ENCODE results near the gene TNFRSF4. TPM values are rescaled to one million over a fixed set of nuclear protein-coding genes. Genes with fewer than 3 reads are reported as not detected.

The TNFRSF4 gene
- total RNA-seq, 1 donor from 2014 or later = 0.52 TPM

GRCh38 chr1:1210726-1211540 lies 3.0 kb downstream of the TNFRSF4 start:
- Histone ChIP-seq H3K9ac (ENCODE audit: low read depth in 1 of 3, low read length in 3 of 3) (no peak overlapping the region), H3K9me3 (ENCODE audit: control insufficient read depth in 3 of 3, low read length in 3 of 3) (no peaks in the 10 kb centered on the region), H3K27ac (ENCODE audit: low read depth, low read length) (no peak overlapping the region), H3K36me3 (ENCODE audit: control insufficient read depth in 3 of 3, insufficient read depth in 3 of 3, low read length in 3 of 3) (peaks cover 0 to 6% (median 4%) of the 10 kb centered on the region in 3 donors), H3K4me3 (ENCODE audit: low read length in 3 of 3) (no peak overlapping the region), H3K27me3 (ENCODE audit: control insufficient read depth in 3 of 3, insufficient read depth in 3 of 3, low read length in 3 of 3) (peaks cover 20 to 24% (median 22%) of the 10 kb centered on the region in 3 donors), H3K4me1 (ENCODE audit: control insufficient read depth in 3 of 3, insufficient read depth in 3 of 3, low read length in 3 of 3) (peaks cover 11 to 26% (median 19%) of the 10 kb centered on the region in 3 donors)

GRCh38 chr1:1208713-1209433 lies 5.1 kb downstream of the TNFRSF4 start:
- Histone ChIP-seq H3K4me1 (ENCODE audit: control insufficient read depth in 3 of 3, insufficient read depth in 3 of 3, low read length in 3 of 3) (peaks cover 4 to 20% (median 18%) of the 10 kb centered on the region in 3 donors), H3K9ac (ENCODE audit: low read depth in 1 of 3, low read length in 3 of 3) (peak overlapping the region in 1 of 3 donors; percentile 45), H3K27ac (ENCODE audit: low read depth, low read length) (no peak overlapping the region), H3K27me3 (ENCODE audit: control insufficient read depth in 3 of 3, insufficient read depth in 3 of 3, low read length in 3 of 3) (peaks cover 25 to 41% (median 29%) of the 10 kb centered on the region in 3 donors), H3K36me3 (ENCODE audit: control insufficient read depth in 3 of 3, insufficient read depth in 3 of 3, low read length in 3 of 3) (no peaks in the 10 kb centered on the region), H3K9me3 (ENCODE audit: control insufficient read depth in 3 of 3, low read length in 3 of 3) (no peaks in the 10 kb centered on the region), H3K4me3 (ENCODE audit: low read length in 3 of 3) (no peak overlapping the region)

GRCh38 chr1:1207571-1207892 lies 6.4 kb downstream of the TNFRSF4 start:
- Histone ChIP-seq H3K4me1 (ENCODE audit: control insufficient read depth in 3 of 3, insufficient read depth in 3 of 3, low read length in 3 of 3) (peaks cover 4 to 18% (median 16%) of the 10 kb centered on the region in 3 donors), H3K27ac (ENCODE audit: low read depth, low read length) (no peak overlapping the region), H3K9ac (ENCODE audit: low read depth in 1 of 3, low read length in 3 of 3) (no peak overlapping the region), H3K9me3 (ENCODE audit: control insufficient read depth in 3 of 3, low read length in 3 of 3) (no peaks in the 10 kb centered on the region), H3K27me3 (ENCODE audit: control insufficient read depth in 3 of 3, insufficient read depth in 3 of 3, low read length in 3 of 3) (peaks cover 29 to 42% (median 33%) of the 10 kb centered on the region in 3 donors), H3K4me3 (ENCODE audit: low read length in 3 of 3) (no peak overlapping the region), H3K36me3 (ENCODE audit: control insufficient read depth in 3 of 3, insufficient read depth in 3 of 3, low read length in 3 of 3) (no peaks in the 10 kb centered on the region)

GRCh38 chr1:1206966-1207531 lies 6.9 kb downstream of the TNFRSF4 start:
- Histone ChIP-seq H3K4me3 (ENCODE audit: low read length in 3 of 3) (no peak overlapping the region), H3K36me3 (ENCODE audit: control insufficient read depth in 3 of 3, insufficient read depth in 3 of 3, low read length in 3 of 3) (no peaks in the 10 kb centered on the region), H3K4me1 (ENCODE audit: control insufficient read depth in 3 of 3, insufficient read depth in 3 of 3, low read length in 3 of 3) (peaks cover 4 to 18% (median 16%) of the 10 kb centered on the region in 3 donors)

GRCh38 chr1:1206376-1206965 lies 7.5 kb downstream of the TNFRSF4 start, which contains the start of gene TNFRSF18:
TSS of gene TNFRSF18 (minus strand) at chr1:1206592. CDS start at chr1:1206571, 21 bp downstream.
- H3K9me3 ChIP-seq (ENCODE audit: control insufficient read depth in 3 of 3, low read length in 3 of 3) = no peaks in the 10 kb centered on the region
- H3K4me3 ChIP-seq (ENCODE audit: low read length in 3 of 3) = peak within 1 kb of the TSS in 1 of 3 donors; percentile 13
- peaks cover 29 to 42% (median 34%) of the 10 kb centered on the region in 3 donors for H3K27me3 ChIP-seq (ENCODE audit: control insufficient read depth in 3 of 3, insufficient read depth in 3 of 3, low read length in 3 of 3)
- peak within 1 kb of the TSS in 1 of 3 donors; percentile 50 for H3K9ac ChIP-seq (ENCODE audit: low read depth in 1 of 3, low read length in 3 of 3)
- H3K27ac ChIP-seq (ENCODE audit: low read depth, low read length) = no peak within 1 kb of the TSS
- peaks cover 4 to 18% (median 16%) of the 10 kb centered on the region in 3 donors for H3K4me1 ChIP-seq (ENCODE audit: control insufficient read depth in 3 of 3, insufficient read depth in 3 of 3, low read length in 3 of 3)
- no peaks in the 10 kb centered on the region for H3K36me3 ChIP-seq (ENCODE audit: control insufficient read depth in 3 of 3, insufficient read depth in 3 of 3, low read length in 3 of 3)

More at GRCh38 chr1:1206966-1207531, 6.9 kb downstream of the TNFRSF4 start:
- Histone ChIP-seq H3K9ac (ENCODE audit: low read depth in 1 of 3, low read length in 3 of 3) (no peak overlapping the region), H3K27ac (ENCODE audit: low read depth, low read length) (no peak overlapping the region), H3K9me3 (ENCODE audit: control insufficient read depth in 3 of 3, low read length in 3 of 3) (no peaks in the 10 kb centered on the region), H3K27me3 (ENCODE audit: control insufficient read depth in 3 of 3, insufficient read depth in 3 of 3, low read length in 3 of 3) (peaks cover 29 to 42% (median 34%) of the 10 kb centered on the region in 3 donors)

GRCh38 chr1:1205769-1206375 lies 8.1 kb downstream of the TNFRSF4 start:
- H3K27me3 ChIP-seq (ENCODE audit: control insufficient read depth in 3 of 3, insufficient read depth in 3 of 3, low read length in 3 of 3) = peaks cover 29 to 42% (median 34%) of the 10 kb centered on the region in 3 donors
- H3K9ac ChIP-seq (ENCODE audit: low read depth in 1 of 3, low read length in 3 of 3) = peak overlapping the region in 1 of 3 donors; percentile 50
- peaks cover 4 to 18% (median 16%) of the 10 kb centered on the region in 3 donors for H3K4me1 ChIP-seq (ENCODE audit: control insufficient read depth in 3 of 3, insufficient read depth in 3 of 3, low read length in 3 of 3)
- H3K4me3 ChIP-seq (ENCODE audit: low read length in 3 of 3) = peak overlapping the region in 1 of 3 donors; percentile 13
- no peak overlapping the region for H3K27ac ChIP-seq (ENCODE audit: low read depth, low read length)
- no peaks in the 10 kb centered on the region for H3K9me3 ChIP-seq (ENCODE audit: control insufficient read depth in 3 of 3, low read length in 3 of 3)
- no peaks in the 10 kb centered on the region for H3K36me3 ChIP-seq (ENCODE audit: control insufficient read depth in 3 of 3, insufficient read depth in 3 of 3, low read length in 3 of 3)

- Histone ChIP-seq H3K36me3 (ENCODE audit: control insufficient read depth in 3 of 3, insufficient read depth in 3 of 3, low read length in 3 of 3) (no peaks in the 10 kb centered on the region), H3K27ac (ENCODE audit: low read depth, low read length) (no peak overlapping the region), H3K27me3 (ENCODE audit: control insufficient read depth in 3 of 3, insufficient read depth in 3 of 3, low read length in 3 of 3) (peaks cover 29 to 42% (median 36%) of the 10 kb centered on the region in 3 donors), H3K4me1 (ENCODE audit: control insufficient read depth in 3 of 3, insufficient read depth in 3 of 3, low read length in 3 of 3) (peaks cover 4 to 18% (median 16%) of the 10 kb centered on the region in 3 donors), H3K9ac (ENCODE audit: low read depth in 1 of 3, low read length in 3 of 3) (no peak overlapping the region), H3K9me3 (ENCODE audit: control insufficient read depth in 3 of 3, low read length in 3 of 3) (no peaks in the 10 kb centered on the region), H3K4me3 (ENCODE audit: low read length in 3 of 3) (no peak overlapping the region)
Measured at GRCh38 chr1:1204998-1205768, 8.8 kb downstream of the TNFRSF4 start.

GRCh38 chr1:1204425-1204920 lies 9.5 kb downstream of the TNFRSF4 start:
- H3K9ac ChIP-seq (ENCODE audit: low read depth in 1 of 3, low read length in 3 of 3) = no peak overlapping the region
- H3K27me3 ChIP-seq (ENCODE audit: control insufficient read depth in 3 of 3, insufficient read depth in 3 of 3, low read length in 3 of 3) = peaks cover 35 to 47% (median 36%) of the 10 kb centered on the region in 3 donors
- no peak overlapping the region for H3K4me3 ChIP-seq (ENCODE audit: low read length in 3 of 3)
- H3K27ac ChIP-seq (ENCODE audit: low read depth, low read length) = no peak overlapping the region
- H3K4me1 ChIP-seq (ENCODE audit: control insufficient read depth in 3 of 3, insufficient read depth in 3 of 3, low read length in 3 of 3) = peaks cover 4 to 18% (median 16%) of the 10 kb centered on the region in 3 donors
- H3K36me3 ChIP-seq (ENCODE audit: control insufficient read depth in 3 of 3, insufficient read depth in 3 of 3, low read length in 3 of 3) = no peaks in the 10 kb centered on the region
- H3K9me3 ChIP-seq (ENCODE audit: control insufficient read depth in 3 of 3, low read length in 3 of 3) = no peaks in the 10 kb centered on the region

All from skeletal muscle tissue (tissue), 4 donors.